GM10248 (cell line): ENCODE data around the gene TM9SF2.

Experiments
- CTCF ChIA-PET: fragments of 300-600 bp; sonication (Branson Sonifier 250); formaldehyde crosslinking; extraction: SDS; loops from one replicate; lab custom pipeline; 2021; ENCODE audit warnings: antibody characterized with exemption; lab: Yijun Ruan, JAX
- POLR2A ChIA-PET: fragments of 350-650 bp; sonication (Branson Sonifier 250); formaldehyde crosslinking; extraction: SDS; loops from one replicate; lab custom pipeline; 2020; ENCODE audit warnings: antibody characterized with exemption; lab: Yijun Ruan, JAX
- DNase-seq: peaks from one replicate; pipeline ENCODE4 v3.0.0; 2012; ENCODE audit errors: extremely low spot score
- CTCF ChIP-seq: IDR thresholded peaks from 2 replicates; pipeline ENCODE4 v1.5.1; 2012; ENCODE audit warnings: mild to moderate bottlenecking, low read depth; ENCODE audit errors: extremely low read depth, missing control alignments, control extremely low read depth

Gene TM9SF2

GRCh38 chr13:99575376-99576120, 74.3 kb downstream of the TM9SF2 start:
- TF ChIP-seq CTCF = no peak
- CTCF ChIA-PET = no interaction called here

GRCh38 chr13:99577934-99578917, 77.0 kb downstream of the TM9SF2 start:
- DNase-seq = no peak
- CTCF ChIA-PET = interaction anchor here (1.0 to 2.6 kb wide), 12 partner anchors 10 to 78 kb away, joined by 3 to 12 read pairs (median 6); partner anchors contain the start of gene CLYBL
- POLR2A ChIA-PET = interaction anchor here (0.6 kb wide), 1 partner anchor 493 kb away, joined by 4 read pairs; no protein-coding TSS in a partner anchor
- TF ChIP-seq CTCF = peak; percentile 14

More at GRCh38 chr13:99575376-99576120, 74.3 kb downstream of the TM9SF2 start:
- no peak for DNase-seq
- POLR2A ChIA-PET = no interaction called here

- no peak for TF ChIP-seq CTCF
- DNase-seq = no peak
- ChIA-PET CTCF (interaction anchor here (1.1 to 2.6 kb wide), 2 partner anchors 18 to 25 kb away, joined by 4 to 11 read pairs; partner anchors contain the start of gene CLYBL), POLR2A (no interaction called here)
These were observed 79.4 kb downstream of the TM9SF2 start for GRCh38 chr13:99580500-99581268.

GRCh38 chr13:99582511-99582910, 81.2 kb downstream of the TM9SF2 start:
- TF ChIP-seq CTCF = no peak
- POLR2A ChIA-PET = no interaction called here
- CTCF ChIA-PET = interaction anchor here (1.0 kb wide), 1 partner anchor 73 kb away, joined by 3 read pairs; no protein-coding TSS in a partner anchor
- no peak for DNase-seq

- TF ChIP-seq CTCF = no peak
- no peak for DNase-seq
- ChIA-PET POLR2A (no interaction called here), CTCF (no interaction called here)
These were observed 84.3 kb downstream of the TM9SF2 start for GRCh38 chr13:99585609-99586008.
